Stomach (tissue), 9 donors: Measurements from ENCODE around the gene MYOCOS. TPM values are rescaled to one million over a fixed set of nuclear protein-coding genes. Genes with fewer than 3 reads are reported as not detected.

ENCODE experiments used
- DNase-seq, 2 donors: peaks; one replicate each; pipeline versions ENCODE4 v3.0.0 to v3.0.0-alpha.2; 2013 to 2019
- H3K27ac ChIP-seq, 5 donors: fragments of 200-600 bp in 4 of 5; sonication (generic) in 4 of 5; one replicate each; pipeline ENCODE4 v1.5.1; 2013 to 2019; ENCODE audit warnings: mild to moderate bottlenecking in 1 of 5, moderate library complexity in 1 of 5
- H3K27me3 ChIP-seq, 3 donors: fragments of 200-600 bp; sonication (generic); one replicate each; pipeline ENCODE4 v1.5.1; 2017 to 2019; ENCODE audit warnings: mixed run types in 1 of 3
- H3K36me3 ChIP-seq, 4 donors: fragments of 200-600 bp; sonication (generic); 1 replicate in 3 of 4; 2 replicates in 1 of 4; pipeline ENCODE4 v1.5.1; 2016 to 2019
- H3K4me1 ChIP-seq, 4 donors: fragments of 200-600 bp; sonication (generic); one replicate each; pipeline ENCODE4 v1.5.1; 2016 to 2019
- H3K4me3 ChIP-seq, 4 donors: fragments of 200-600 bp; sonication (generic) in 3 of 4; one replicate each; pipeline ENCODE4 v1.5.1; 2016 to 2019; ENCODE audit warnings: mild to moderate bottlenecking in 1 of 4
- H3K9me3 ChIP-seq, 4 donors: fragments of 200-600 bp; sonication (generic); one replicate each; pipeline ENCODE4 v1.5.1; 2016 to 2019
- CTCF ChIP-seq, 7 experiments: fragments of 450-650 bp in 4 of 7; fragments of 200-600 bp in 3 of 7; sonication (generic) in 3 of 7; IDR thresholded peaks; one replicate each; pipeline ENCODE4 v1.5.1; 2016 to 2019; ENCODE audit warnings: antibody characterized with exemption in 7 of 7, control low read depth in 2 of 7, mild to moderate bottlenecking in 1 of 7
- EP300 ChIP-seq: sonication (generic); formaldehyde crosslinking; IDR thresholded peaks from one replicate; pipeline ENCODE4 v1.6.1; 2017; ENCODE audit warnings: antibody characterized with exemption
- POLR2A ChIP-seq, 4 donors: fragments of 450-650 bp; IDR thresholded peaks; one replicate each; pipeline ENCODE4 v1.6.1; 2016; ENCODE audit warnings: antibody characterized with exemption in 4 of 4, control low read depth in 2 of 4, mild to moderate bottlenecking in 1 of 4, moderate library complexity in 1 of 4
- POLR2AphosphoS5 ChIP-seq, 3 donors: sonication (generic); formaldehyde crosslinking; IDR thresholded peaks; one replicate each; pipeline ENCODE4 v1.6.1; 2016; ENCODE audit warnings: antibody characterized with exemption in 3 of 3
- WGBS, 5 donors: extraction: QIAGEN DNeasy Blood & Tissue Kit in 3 of 5; methylation state at CpG; one replicate each; pipeline versions ENCODE4 v1.1.5 to v1.1.7; 2013 to 2018; 5-methylcytosine and 5-hydroxymethylcytosine counted together
- intact Hi-C: fragments of 100-400 bp; cut with DNase I; formaldehyde crosslinking; loops from one replicate; pipeline ENCODE4 v1.15.1; 2023; ENCODE audit warnings: low total_unique reads
- polyA plus RNA-seq, 3 donors: library from polyadenylated mRNA; stranded (reverse); fragments of 200-250 nt; gene quantifications; one replicate each; pipeline ENCODE4 v1.2.3, GENCODE V29; 2013
- total RNA-seq, 5 donors: library from RNA; depleted of rRNA; stranded (reverse); fragments of >200 nt; gene quantifications; one replicate each; pipeline versions ENCODE4 v1.1.0 to v1.2.3, GENCODE V29; 2014 to 2016
- donor health status: healthy with polysubstance abuse.
- donor health status: Bipolar disorder and iron deficiency.
- donor health status: healthy.

The MYOCOS gene
- total and polyA plus RNA-seq, 8 donors: not detected

GRCh38 chr1:171582589-171582988 is 39.5 kb upstream of the MYOCOS start:
- intact Hi-C loops: no loop called here
- peaks cover 46 to 100% (median 100%) of the 10 kb centered on the region in 4 donors for H3K36me3 ChIP-seq
- 90 to 100% (median 96%) methylated on average over 2 of the region's 2 CpGs for WGBS, 5 donors
- TF ChIP-seq CTCF (IDR thresholded peaks at IDR 0.05): no peak
- TF ChIP-seq POLR2A (IDR thresholded peaks at IDR 0.05): no peak
- TF ChIP-seq POLR2AphosphoS5 (IDR thresholded peaks at IDR 0.05): no peak
- no peak for TF ChIP-seq EP300
- no peaks in the 10 kb centered on the region for H3K27me3 ChIP-seq
- no peak overlapping the region for H3K27ac ChIP-seq
- H3K4me3 ChIP-seq: no peak overlapping the region
- H3K4me1 ChIP-seq: no peaks in the 10 kb centered on the region
- H3K9me3 ChIP-seq: no peaks in the 10 kb centered on the region
- DNase-seq: no peak

DNA sequence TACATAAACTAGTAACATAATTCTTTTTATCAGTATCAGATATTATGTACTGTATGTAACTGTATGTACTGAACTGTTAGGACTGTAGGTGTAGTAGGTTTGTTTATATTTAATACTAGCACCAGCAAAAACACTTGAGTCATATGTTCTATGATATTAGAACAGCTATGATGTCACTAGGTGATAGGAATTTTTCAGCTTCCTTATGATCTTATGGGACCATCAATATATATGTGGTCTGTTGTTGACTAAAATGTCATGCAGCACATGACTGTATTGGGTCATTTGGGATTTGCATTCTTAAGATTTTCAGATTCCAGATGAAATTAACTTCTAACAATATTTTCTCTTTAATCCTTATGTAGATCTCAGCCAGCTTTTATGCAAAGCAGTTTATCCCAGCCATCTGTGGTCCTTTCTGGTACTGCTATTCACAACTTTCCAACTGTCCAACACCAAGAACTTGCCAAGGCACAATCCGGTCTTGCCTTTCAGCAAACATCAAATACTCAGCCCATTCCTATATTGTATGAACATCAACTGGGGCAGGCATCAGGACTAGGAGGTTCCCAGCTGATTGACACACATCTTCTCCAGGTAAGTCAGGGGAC is 38.3 kb upstream of the MYOCOS start:
- 63 to 97% (median 79%) methylated on average over 1 of the region's 1 CpG for WGBS, 5 donors
- H3K4me3 ChIP-seq: no peak overlapping the region
- no peak for DNase-seq

GRCh38 chr1:171585715-171586114 is 36.3 kb upstream of the MYOCOS start:
- no peaks in the 10 kb centered on the region for H3K4me1 ChIP-seq
- no peaks in the 10 kb centered on the region for H3K27me3 ChIP-seq
- H3K36me3 ChIP-seq: peaks cover 42 to 100% (median 100%) of the 10 kb centered on the region in 4 donors
- no peak for DNase-seq
- no peak overlapping the region for H3K4me3 ChIP-seq
- H3K27ac ChIP-seq: no peak overlapping the region
- no peak for TF ChIP-seq CTCF (IDR thresholded peaks at IDR 0.05)
- no peak for TF ChIP-seq POLR2A (IDR thresholded peaks at IDR 0.05)
- TF ChIP-seq EP300: no peak
- no peak for TF ChIP-seq POLR2AphosphoS5 (IDR thresholded peaks at IDR 0.05)
- 89 to 98% (median 95%) methylated on average over 8 to 9 of the region's 9 CpGs for WGBS, 5 donors
- no peaks in the 10 kb centered on the region for H3K9me3 ChIP-seq
- intact Hi-C loops: no loop called here

More for the DNA sequence above, 38.3 kb upstream of the MYOCOS start:
- Histone ChIP-seq H3K4me1 (no peaks in the 10 kb centered on the region), H3K27me3 (no peaks in the 10 kb centered on the region), H3K27ac (no peak overlapping the region), H3K36me3 (peaks cover 45 to 100% (median 100%) of the 10 kb centered on the region in 4 donors), H3K9me3 (no peaks in the 10 kb centered on the region)
- intact Hi-C loops: no loop called here
- TF ChIP-seq POLR2AphosphoS5 (IDR thresholded peaks at IDR 0.05) (no peak), EP300 (no peak), CTCF (IDR thresholded peaks at IDR 0.05) (no peak), POLR2A (IDR thresholded peaks at IDR 0.05) (no peak)

GRCh38 chr1:171588230-171588629 is 33.8 kb upstream of the MYOCOS start:
- Histone ChIP-seq H3K36me3 (peaks cover 60 to 100% (median 100%) of the 10 kb centered on the region in 4 donors), H3K4me3 (no peak overlapping the region), H3K27me3 (no peaks in the 10 kb centered on the region), H3K9me3 (no peaks in the 10 kb centered on the region), H3K4me1 (no peaks in the 10 kb centered on the region), H3K27ac (no peak overlapping the region)
- no peak for DNase-seq
- TF ChIP-seq CTCF (IDR thresholded peaks at IDR 0.05) (no peak), EP300 (no peak), POLR2AphosphoS5 (IDR thresholded peaks at IDR 0.05) (no peak), POLR2A (IDR thresholded peaks at IDR 0.05) (no peak)
- WGBS, 5 donors: 69 to 88% (median 80%) methylated on average over 2 of the region's 2 CpGs
- intact Hi-C loops: no loop called here
